ENCODE results near the gene RTN1.

DNA sequence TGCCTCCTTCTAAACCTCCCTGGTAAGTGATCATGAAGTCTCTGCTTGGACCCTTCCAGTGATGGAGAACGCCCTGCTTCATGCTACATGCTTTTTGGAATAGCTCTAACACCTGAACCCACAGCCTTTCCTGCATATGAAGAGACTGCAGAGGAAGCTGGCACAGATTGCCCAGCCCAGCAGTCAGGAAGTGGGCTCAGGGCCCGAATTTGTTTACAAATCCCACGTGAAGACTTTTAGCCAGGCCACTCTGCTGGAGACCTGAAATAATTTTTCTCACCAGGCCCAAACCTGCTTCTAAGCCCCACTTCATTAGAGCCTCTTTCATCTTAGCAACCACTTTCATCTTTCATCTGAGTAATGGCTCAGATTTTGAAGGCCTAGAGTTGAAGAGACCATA, 22.9 kb downstream of the RTN1 start:
- TF ChIP-seq GATA3 (IDR thresholded peaks at IDR 0.05; ENCODE audit: low read depth, low read length) (no peak), GATA2 (IDR thresholded peaks at IDR 0.05; ENCODE audit: low read depth, low read length) (no peak)
